ENCODE results near the gene P2RX6.

GRCh38 chr22:21041937-21042336, 27.0 kb downstream of the P2RX6 start:
- TF ChIP-seq CTCF (IDR thresholded peaks at IDR 0.05 in 4 of 5, conservative IDR thresholded peaks at IDR 0.05 in 1 of 5): no peak
- TF ChIP-seq POLR2A (IDR thresholded peaks at IDR 0.05): no peak

All from gastrocnemius medialis (tissue), 4 donors.